Measurements from ENCODE around the gene PRR16. TPM values are rescaled to one million over a fixed set of nuclear protein-coding genes. Genes with fewer than 3 reads are reported as not detected.
A peak's percentile ranks its signal among the peaks of the same experiment; 100 is the strongest.

PRR16 gene
- total RNA-seq, 1 experiment from 2014 or later, result 0.42 TPM

GRCh38 chr5:120706877-120707276 lies 242.8 kb downstream of the PRR16 start:
- ATAC-seq (peak; percentile 77), DNase-seq (ENCODE audit: low spot score) (no peak)
- Mint-ChIP-seq H3K4me3 (no peak overlapping the region), H3K36me3 (peaks cover 24% of the 10 kb centered on the region), H3K9me3 (peaks cover 17% of the 10 kb centered on the region), H3K27me3 (ENCODE audit: low read depth) (peaks cover 76% of the 10 kb centered on the region), H3K27ac (no peak overlapping the region), H3K4me1 (peaks cover 51% of the 10 kb centered on the region)
- no peak for TF ChIP-seq MLX (CRISPR knock-in tag; IDR thresholded peaks at IDR 0.05)
- CTCF ChIA-PET, result no interaction called here
- POLR2A ChIA-PET, result no interaction called here

- ChIA-PET POLR2A (no interaction called here), CTCF (no interaction called here)
- no peak for ATAC-seq
- no peak for TF ChIP-seq ZNF425 (CRISPR knock-in tag; conservative IDR thresholded peaks at IDR 0.05)
- TF ChIP-seq JAZF1 (CRISPR knock-in tag; IDR thresholded peaks at IDR 0.05), result no peak
- TF ChIP-seq TEAD4 (CRISPR knock-in tag; IDR thresholded peaks at IDR 0.05), result no peak
- TF ChIP-seq ZNF121 (CRISPR knock-in tag; IDR thresholded peaks at IDR 0.05), result no peak
- no peak for TF ChIP-seq RORB (CRISPR knock-in tag; IDR thresholded peaks at IDR 0.05)
- Mint-ChIP-seq H3K27ac (no peak overlapping the region), H3K36me3 (no peaks in the 10 kb centered on the region), H3K4me3 (no peak overlapping the region), H3K4me1 (peaks cover 6% of the 10 kb centered on the region; the same call in 1 of the 2 replicates), H3K27me3 (ENCODE audit: low read depth) (peaks cover 3% of the 10 kb centered on the region), H3K9me3 (0 out of 2 replicates have a peak, but pooled peaks cover 3% of the 10 kb centered on the region)
- no peak for DNase-seq (ENCODE audit: low spot score)
Measured at GRCh38 chr5:120717381-120717780, 253.3 kb downstream of the PRR16 start.

- H3K9me3 Mint-ChIP-seq, result no peaks in the 10 kb centered on the region
- peaks cover 13% of the 10 kb centered on the region for H3K4me1 Mint-ChIP-seq
Measured at GRCh38 chr5:120730214-120730613, 266.1 kb downstream of the PRR16 start.

More at GRCh38 chr5:120730214-120730613, 266.1 kb downstream of the PRR16 start:
- DNase-seq (ENCODE audit: low spot score) (no peak), ATAC-seq (no peak)
- TF ChIP-seq CBFB (CRISPR knock-in tag; IDR thresholded peaks at IDR 0.05; ENCODE audit: low read depth) (no peak), PRDM15 (CRISPR knock-in tag; IDR thresholded peaks at IDR 0.05) (no peak), NFYB (CRISPR knock-in tag; conservative IDR thresholded peaks at IDR 0.05; ENCODE audit: low read depth) (no peak), CTCF (IDR thresholded peaks at IDR 0.05) (no peak), ZNF512 (CRISPR knock-in tag; IDR thresholded peaks at IDR 0.05; ENCODE audit: borderline replicate concordance) (no peak), NFATC4 (CRISPR knock-in tag; IDR thresholded peaks at IDR 0.05) (no peak)
- Mint-ChIP-seq H3K36me3 (no peaks in the 10 kb centered on the region), H3K4me3 (no peak overlapping the region), H3K27me3 (ENCODE audit: low read depth) (no peaks in the 10 kb centered on the region), H3K27ac (no peak overlapping the region)
- POLR2A ChIA-PET, result no interaction called here
- CTCF ChIA-PET, result no interaction called here

Measured in WTC11 (cell line).